Pancreas (tissue), 10 donors: ENCODE data around the gene DGKG. TPM values are rescaled to one million over a fixed set of nuclear protein-coding genes. Genes with fewer than 3 reads are reported as not detected.

Source experiments
- ATAC-seq, 4 donors: fragments of 200-7000 bp; cut with Tn5 transposase; one replicate each; pipeline versions ENCODE4 v1.8.0 to v1.9.1; 2020; ENCODE audit warnings: mild to moderate bottlenecking in 4 of 4, moderate library complexity in 4 of 4
- DNase-seq, 6 donors: peaks; one replicate each; pipeline ENCODE4 v3.0.0-alpha.2; 2020
- FAIRE-seq: peaks from 2 replicates; lab custom pipeline; 2012; peaks lifted over from hg19 to GRCh38; lab: Jason Lieb, UNC
- H3K27ac ChIP-seq, 4 donors: fragments of 200-600 bp; sonication (generic); 1 replicate in 3 of 4; 2 replicates in 1 of 4; pipeline versions ENCODE4 v1.5.0 to v1.8.0; 2020
- H3K27me3 ChIP-seq, 4 donors: fragments of 200-600 bp; one replicate each; pipeline ENCODE4 v1.8.0; 2021
- H3K36me3 ChIP-seq, 3 donors: fragments of 200-600 bp; sonication (generic) in 1 of 3; one replicate each; pipeline versions ENCODE4 v1.5.0 to v1.8.0; 2020 to 2021
- H3K4me1 ChIP-seq, 3 donors: fragments of 200-600 bp; one replicate each; pipeline ENCODE4 v1.8.0; 2021
- H3K4me3 ChIP-seq, 4 donors: fragments of 200-600 bp; sonication (generic) in 2 of 4; one replicate each; pipeline versions ENCODE4 v1.5.0 to v1.8.0; 2020 to 2021
- H3K9me3 ChIP-seq, 4 donors: fragments of 200-600 bp; one replicate each; pipeline ENCODE4 v1.8.0; 2021
- WGBS, 2 donors: extraction: QIAGEN DNeasy Blood & Tissue Kit; methylation state at CpG; one replicate each; pipeline ENCODE4 v1.1.7; 2013; 5-methylcytosine and 5-hydroxymethylcytosine counted together
- intact Hi-C, 3 donors: fragments of 100-400 bp; cut with DNase I; formaldehyde crosslinking; loops; one replicate each; pipeline versions ENCODE4 v1.11.1 to v1.14.2; 2022
- polyA plus RNA-seq, 2 donors: library from polyadenylated mRNA; stranded (reverse); fragments of 200-250 nt; gene quantifications; one replicate each; pipeline ENCODE4 v1.2.3, GENCODE V29; 2013
- total RNA-seq, 6 donors: library from RNA; stranded (reverse); fragmentation: NEBNext Ultra II Directional in 4 of 6; extraction: Animal tissue kit (Norgen Biotek cat#: 25700) in 4 of 6; gene quantifications; one replicate each; pipeline versions ENCODE4 v1.2.1 to v1.2.4, GENCODE V29; 2021 to 2023
- TF ChIP-seq, protein P1 (sequence below), 4 donors: fragments of 200-600 bp; sonication (generic) in 3 of 4; IDR thresholded peaks; one replicate each; pipeline versions ENCODE4 v1.5.0 to v1.8.0; 2021; ENCODE audit warnings: antibody characterized with exemption in 4 of 4
- donor health status: healthy with polysubstance abuse.
- donor health status: DM: no; HTN: no; CAD: no; lungs with moderate emphysema.
- donor health status: DM: no; HTN: no; CAD: no.
- donor health status: control.
- donor health status: control.
- donor health status: Bipolar disorder and iron deficiency.
- donor health status: DM: yes; HTN: yes; CAD: no.
- donor health status: DM: no; HTN: no; CAD: no.
- donor health status: DM: no; HTN: no; CAD: no.
- donor health status: DM: yes; HTN: yes; CAD: no.

DGKG gene
- total and polyA plus RNA-seq, 8 donors, result 0.16 to 2.0 (median 0.88) TPM

DNA sequence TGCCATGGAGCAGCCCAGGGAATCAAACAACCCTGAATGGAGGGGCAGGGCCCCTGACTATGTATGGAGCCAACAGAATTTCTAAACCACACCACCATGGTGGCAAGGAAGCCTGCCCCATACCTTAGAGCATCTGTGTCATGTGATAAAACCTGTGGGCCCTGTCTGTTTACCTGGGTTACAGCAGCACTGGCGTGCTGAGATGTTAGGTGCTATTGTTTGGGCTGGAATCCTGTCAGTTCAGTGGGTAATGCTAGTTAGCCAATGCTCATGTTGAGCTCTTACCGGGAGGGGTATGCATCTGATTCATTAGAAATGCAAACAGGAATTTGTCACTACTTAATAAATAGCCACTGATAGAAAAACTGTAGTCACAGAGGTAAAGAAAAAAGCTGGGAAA, 189.7 kb downstream of the DGKG start:
- ATAC-seq, result no peak
- no peaks in the 10 kb centered on the region for H3K36me3 ChIP-seq
- H3K4me3 ChIP-seq, result no peak overlapping the region
- no peaks in the 10 kb centered on the region for H3K27me3 ChIP-seq
- WGBS, 2 donors, result 76 to 84% methylated on average over 2 of the region's 2 CpGs
- H3K9me3 ChIP-seq, result no peaks in the 10 kb centered on the region
- intact Hi-C loops, result no loop called here
- no peaks in the 10 kb centered on the region for H3K4me1 ChIP-seq
- H3K27ac ChIP-seq, result no peak overlapping the region
- DNase-seq, result no peak
- FAIRE-seq, result no peak
- TF ChIP-seq, protein P1, sequence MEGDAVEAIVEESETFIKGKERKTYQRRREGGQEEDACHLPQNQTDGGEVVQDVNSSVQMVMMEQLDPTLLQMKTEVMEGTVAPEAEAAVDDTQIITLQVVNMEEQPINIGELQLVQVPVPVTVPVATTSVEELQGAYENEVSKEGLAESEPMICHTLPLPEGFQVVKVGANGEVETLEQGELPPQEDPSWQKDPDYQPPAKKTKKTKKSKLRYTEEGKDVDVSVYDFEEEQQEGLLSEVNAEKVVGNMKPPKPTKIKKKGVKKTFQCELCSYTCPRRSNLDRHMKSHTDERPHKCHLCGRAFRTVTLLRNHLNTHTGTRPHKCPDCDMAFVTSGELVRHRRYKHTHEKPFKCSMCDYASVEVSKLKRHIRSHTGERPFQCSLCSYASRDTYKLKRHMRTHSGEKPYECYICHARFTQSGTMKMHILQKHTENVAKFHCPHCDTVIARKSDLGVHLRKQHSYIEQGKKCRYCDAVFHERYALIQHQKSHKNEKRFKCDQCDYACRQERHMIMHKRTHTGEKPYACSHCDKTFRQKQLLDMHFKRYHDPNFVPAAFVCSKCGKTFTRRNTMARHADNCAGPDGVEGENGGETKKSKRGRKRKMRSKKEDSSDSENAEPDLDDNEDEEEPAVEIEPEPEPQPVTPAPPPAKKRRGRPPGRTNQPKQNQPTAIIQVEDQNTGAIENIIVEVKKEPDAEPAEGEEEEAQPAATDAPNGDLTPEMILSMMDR (IDR thresholded peaks at IDR 0.05), result no peak

- intact Hi-C loops, result no loop called here
- 94 to 98% methylated on average over 2 of the region's 2 CpGs for WGBS, 2 donors
- Histone ChIP-seq H3K9me3 (no peaks in the 10 kb centered on the region), H3K4me3 (no peak overlapping the region), H3K4me1 (no peaks in the 10 kb centered on the region), H3K27ac (no peak overlapping the region), H3K36me3 (no peaks in the 10 kb centered on the region), H3K27me3 (no peaks in the 10 kb centered on the region)
- DNase-seq (no peak), ATAC-seq (no peak), FAIRE-seq (no peak)
- TF ChIP-seq, protein P1 (IDR thresholded peaks at IDR 0.05), result no peak
Measured at GRCh38 chr3:186171521-186171920, 190.5 kb downstream of the DGKG start.

- Histone ChIP-seq H3K27ac (no peak overlapping the region), H3K4me3 (no peak overlapping the region), H3K4me1 (no peaks in the 10 kb centered on the region), H3K27me3 (no peaks in the 10 kb centered on the region), H3K36me3 (no peaks in the 10 kb centered on the region), H3K9me3 (no peaks in the 10 kb centered on the region)
- ATAC-seq (peak in 1 of 4 donors; percentile 53), DNase-seq (no peak), FAIRE-seq (no peak)
- TF ChIP-seq, protein P1 (IDR thresholded peaks at IDR 0.05), result no peak
- WGBS, 2 donors, result 43 to 72% methylated on average over 2 of the region's 2 CpGs
- intact Hi-C loops, result no loop called here
Measured at GRCh38 chr3:186170516-186170915, 191.5 kb downstream of the DGKG start.

DNA sequence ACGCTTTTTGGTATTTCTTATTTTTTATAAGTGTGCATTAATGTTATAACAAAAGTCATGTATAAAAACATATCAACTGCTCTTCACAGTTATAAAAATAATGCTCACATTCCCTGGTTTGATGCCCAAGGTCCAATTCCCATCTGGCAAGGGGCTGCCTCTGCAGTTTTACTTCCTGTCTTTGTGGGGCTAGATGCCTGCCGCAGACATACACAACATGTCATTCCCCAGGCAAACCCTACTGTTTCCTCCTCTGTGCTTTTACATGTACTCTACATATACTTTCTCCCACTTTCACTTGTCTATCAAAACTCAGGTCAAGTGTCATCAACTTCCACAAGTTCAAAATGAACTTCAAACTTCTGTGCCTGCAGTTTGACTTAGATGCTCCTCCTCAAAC, 192.7 kb downstream of the DGKG start:
- no peaks in the 10 kb centered on the region for H3K27me3 ChIP-seq
- TF ChIP-seq, protein P1 (IDR thresholded peaks at IDR 0.05), result no peak
- 93 to 100% methylated on average over 2 of the region's 2 CpGs for WGBS, 2 donors
- DNase-seq (no peak), ATAC-seq (peak in 1 of 4 donors; percentile 42), FAIRE-seq (no peak)
- no peaks in the 10 kb centered on the region for H3K9me3 ChIP-seq
- no peak overlapping the region for H3K4me3 ChIP-seq
- H3K27ac ChIP-seq, result no peak overlapping the region
- no peaks in the 10 kb centered on the region for H3K4me1 ChIP-seq
- H3K36me3 ChIP-seq, result no peaks in the 10 kb centered on the region
- intact Hi-C loops, result no loop called here

- intact Hi-C loops, result no loop called here
- Histone ChIP-seq H3K36me3 (no peaks in the 10 kb centered on the region), H3K4me3 (no peak overlapping the region), H3K4me1 (no peaks in the 10 kb centered on the region), H3K27me3 (no peaks in the 10 kb centered on the region), H3K9me3 (no peaks in the 10 kb centered on the region), H3K27ac (no peak overlapping the region)
- no peak for DNase-seq
- TF ChIP-seq, protein P1 (IDR thresholded peaks at IDR 0.05), result no peak
- no peak for FAIRE-seq
- no peak for ATAC-seq
Measured at GRCh38 chr3:186168976-186169375, 193.1 kb downstream of the DGKG start.
